Measurements from ENCODE around the gene FSD1.
A peak's percentile ranks its signal among the peaks of the same experiment; 100 is the strongest.
"Not testable (repeated sequence)": the region's sequence is repeated elsewhere in the genome, so short reads cannot be mapped to it uniquely, and the experiment has no call there.

FSD1 gene

GRCh38 chr19:4284974-4285373 is 19.4 kb upstream of the FSD1 start:
- no peak for DNase-seq (ENCODE audit: low spot score)

- DNase-seq (ENCODE audit: low spot score), result not testable (repeated sequence)
Measured at GRCh38 chr19:4286141-4286540, 18.3 kb upstream of the FSD1 start.

GRCh38 chr19:4288091-4288777 is 16.2 kb upstream of the FSD1 start:
- no peak for DNase-seq (ENCODE audit: low spot score)

GRCh38 chr19:4291184-4291732 is 13.1 kb upstream of the FSD1 start:
- DNase-seq (ENCODE audit: low spot score), result no peak

GRCh38 chr19:4292515-4292914 is 11.9 kb upstream of the FSD1 start:
- DNase-seq (ENCODE audit: low spot score), result no peak

- DNase-seq (ENCODE audit: low spot score), result no peak
Measured at GRCh38 chr19:4294389-4294788, 10.0 kb upstream of the FSD1 start.

- DNase-seq (ENCODE audit: low spot score), result no peak
Measured at GRCh38 chr19:4295972-4296771, 8.2 kb upstream of the FSD1 start.

- no peak for DNase-seq (ENCODE audit: low spot score)
Measured at GRCh38 chr19:4297901-4298809, 6.2 kb upstream of the FSD1 start.

- no peak for DNase-seq (ENCODE audit: low spot score)
Measured at GRCh38 chr19:4298810-4299550, 5.4 kb upstream of the FSD1 start.

- DNase-seq (ENCODE audit: low spot score), result no peak
Measured at GRCh38 chr19:4300589-4300988, 3.8 kb upstream of the FSD1 start.

GRCh38 chr19:4301590-4302242 is 2.7 kb upstream of the FSD1 start:
- no peak for DNase-seq (ENCODE audit: low spot score)

- DNase-seq (ENCODE audit: low spot score), result no peak
Measured at GRCh38 chr19:4302243-4302640, 2.2 kb upstream of the FSD1 start, which contains the start of gene TMIGD2. TMIGD2 (minus strand) TSS chr19:4302389; CDS start chr19:4302385, 4 bp downstream.

- no peak for DNase-seq (ENCODE audit: low spot score)
Measured at GRCh38 chr19:4303819-4304537, 420 bp upstream of the FSD1 start.

- no peak for DNase-seq (ENCODE audit: low spot score)
Measured at GRCh38 chr19:4305257-4305612, 837 bp downstream of the FSD1 start.

- no peak for DNase-seq (ENCODE audit: low spot score)
Measured at GRCh38 chr19:4305659-4306058, 1.3 kb downstream of the FSD1 start.

GRCh38 chr19:4310247-4311121 is 6.1 kb downstream of the FSD1 start:
- peak; percentile 52 for DNase-seq (ENCODE audit: low spot score)

GRCh38 chr19:4313847-4314490 is 9.6 kb downstream of the FSD1 start:
- no peak for DNase-seq (ENCODE audit: low spot score)

- DNase-seq (ENCODE audit: low spot score), result no peak
Measured at GRCh38 chr19:4316956-4317355, 12.6 kb downstream of the FSD1 start.

- no peak for DNase-seq (ENCODE audit: low spot score)
Measured at GRCh38 chr19:4318460-4318859, 14.1 kb downstream of the FSD1 start.
